Nephron (organoid): ENCODE data around the gene CHMP1A.

Source experiments
- H3K27ac Mint-ChIP-seq, 3 experiments: 2 replicates each; pipeline ENCODE4 v1.8.0; 2020; ENCODE audit warnings: mixed read lengths in 3 of 3, mild to moderate bottlenecking in 2 of 3, moderate library complexity in 1 of 3
- H3K27me3 Mint-ChIP-seq: 2 replicates; pipeline ENCODE4 v1.8.0; 2021; ENCODE audit warnings: low read depth, mild to moderate bottlenecking, moderate library complexity, mixed read lengths
- H3K36me3 Mint-ChIP-seq: 2 replicates; pipeline ENCODE4 v1.8.0; 2020; ENCODE audit warnings: low read depth, mixed read lengths
- H3K4me1 Mint-ChIP-seq: 2 replicates; pipeline ENCODE4 v1.8.0; 2020; ENCODE audit warnings: mixed read lengths
- H3K4me3 Mint-ChIP-seq, 3 experiments: 2 replicates each; pipeline ENCODE4 v1.8.0; 2020; ENCODE audit warnings: mild to moderate bottlenecking in 3 of 3, mixed read lengths in 3 of 3, moderate library complexity in 2 of 3
- H3K9me3 Mint-ChIP-seq: 2 replicates; pipeline ENCODE4 v1.8.0; 2020; ENCODE audit warnings: mixed read lengths
- TF ChIP-seq, protein P1 (sequence below), 3 experiments: fragments of 200-600 bp; sonication (generic); IDR thresholded peaks; one replicate each; pipeline ENCODE4 v1.5.0; 2021; ENCODE audit warnings: antibody characterized with exemption in 3 of 3; ENCODE audit not compliant: unreplicated experiment in 3 of 3

CHMP1A gene

GRCh38 chr16:89600956-89601355, 56.6 kb downstream of the CHMP1A start:
- TF ChIP-seq, protein P1, sequence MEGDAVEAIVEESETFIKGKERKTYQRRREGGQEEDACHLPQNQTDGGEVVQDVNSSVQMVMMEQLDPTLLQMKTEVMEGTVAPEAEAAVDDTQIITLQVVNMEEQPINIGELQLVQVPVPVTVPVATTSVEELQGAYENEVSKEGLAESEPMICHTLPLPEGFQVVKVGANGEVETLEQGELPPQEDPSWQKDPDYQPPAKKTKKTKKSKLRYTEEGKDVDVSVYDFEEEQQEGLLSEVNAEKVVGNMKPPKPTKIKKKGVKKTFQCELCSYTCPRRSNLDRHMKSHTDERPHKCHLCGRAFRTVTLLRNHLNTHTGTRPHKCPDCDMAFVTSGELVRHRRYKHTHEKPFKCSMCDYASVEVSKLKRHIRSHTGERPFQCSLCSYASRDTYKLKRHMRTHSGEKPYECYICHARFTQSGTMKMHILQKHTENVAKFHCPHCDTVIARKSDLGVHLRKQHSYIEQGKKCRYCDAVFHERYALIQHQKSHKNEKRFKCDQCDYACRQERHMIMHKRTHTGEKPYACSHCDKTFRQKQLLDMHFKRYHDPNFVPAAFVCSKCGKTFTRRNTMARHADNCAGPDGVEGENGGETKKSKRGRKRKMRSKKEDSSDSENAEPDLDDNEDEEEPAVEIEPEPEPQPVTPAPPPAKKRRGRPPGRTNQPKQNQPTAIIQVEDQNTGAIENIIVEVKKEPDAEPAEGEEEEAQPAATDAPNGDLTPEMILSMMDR (IDR thresholded peaks at IDR 0.05; ENCODE audit: unreplicated experiment in 3 of 3): no peak
- H3K36me3 Mint-ChIP-seq: no peaks in the 10 kb centered on the region
- H3K9me3 Mint-ChIP-seq: no peaks in the 10 kb centered on the region
- peaks cover 7% of the 10 kb centered on the region for H3K27me3 Mint-ChIP-seq
- H3K27ac Mint-ChIP-seq: no peak overlapping the region
- no peak overlapping the region for H3K4me3 Mint-ChIP-seq
- H3K4me1 Mint-ChIP-seq: peaks cover 6% of the 10 kb centered on the region

GRCh38 chr16:89600427-89600826, 57.1 kb downstream of the CHMP1A start:
- Mint-ChIP-seq H3K4me1 (peaks cover 6% of the 10 kb centered on the region), H3K27ac (peak overlapping the region in 1 of 3 experiments; percentile 11), H3K27me3 (peaks cover 7% of the 10 kb centered on the region), H3K4me3 (no peak overlapping the region), H3K36me3 (no peaks in the 10 kb centered on the region), H3K9me3 (no peaks in the 10 kb centered on the region)
- TF ChIP-seq, protein P1 (IDR thresholded peaks at IDR 0.05; ENCODE audit: unreplicated experiment in 3 of 3): no peak

DNA sequence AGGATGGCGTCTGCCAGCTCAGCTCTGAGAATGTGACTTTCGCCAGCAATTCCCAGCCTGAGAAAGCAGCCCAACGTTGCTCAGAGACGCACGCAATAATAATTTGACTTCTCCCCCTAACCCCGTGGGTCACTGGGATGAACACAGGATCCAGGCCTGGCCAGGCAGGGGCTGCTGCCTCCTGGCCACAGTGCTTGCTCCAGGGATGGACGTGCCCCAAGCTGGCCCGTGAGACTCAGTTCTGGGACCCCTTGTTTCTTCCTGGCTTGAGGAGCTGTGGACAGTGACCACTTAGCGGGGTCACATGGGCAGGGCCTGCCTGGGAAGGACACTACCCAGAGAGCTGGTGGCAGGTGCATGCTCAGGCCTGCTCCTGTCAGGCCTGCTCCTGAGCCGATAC, 57.6 kb downstream of the CHMP1A start:
- H3K4me3 Mint-ChIP-seq: no peak overlapping the region

GRCh38 chr16:89599451-89599858, 58.1 kb downstream of the CHMP1A start:
- TF ChIP-seq, protein P1 (IDR thresholded peaks at IDR 0.05; ENCODE audit: unreplicated experiment in 3 of 3): peak in 2 of 3 experiments; percentile 9 to 19
- Mint-ChIP-seq H3K4me3 (no peak overlapping the region), H3K27ac (no peak overlapping the region), H3K9me3 (no peaks in the 10 kb centered on the region), H3K27me3 (peaks cover 7% of the 10 kb centered on the region), H3K36me3 (no peaks in the 10 kb centered on the region), H3K4me1 (peaks cover 6% of the 10 kb centered on the region)

More for the DNA sequence above, 57.6 kb downstream of the CHMP1A start:
- H3K27me3 Mint-ChIP-seq: peaks cover 7% of the 10 kb centered on the region
- H3K4me1 Mint-ChIP-seq: peaks cover 6% of the 10 kb centered on the region
- H3K27ac Mint-ChIP-seq: no peak overlapping the region
- no peaks in the 10 kb centered on the region for H3K9me3 Mint-ChIP-seq
- H3K36me3 Mint-ChIP-seq: no peaks in the 10 kb centered on the region
- TF ChIP-seq, protein P1 (IDR thresholded peaks at IDR 0.05; ENCODE audit: unreplicated experiment in 3 of 3): no peak

- Mint-ChIP-seq H3K4me1 (peaks cover 5% of the 10 kb centered on the region), H3K27ac (no peak overlapping the region), H3K36me3 (no peaks in the 10 kb centered on the region), H3K4me3 (no peak overlapping the region), H3K27me3 (peaks cover 7% of the 10 kb centered on the region), H3K9me3 (no peaks in the 10 kb centered on the region)
- TF ChIP-seq, protein P1 (IDR thresholded peaks at IDR 0.05; ENCODE audit: unreplicated experiment in 3 of 3): no peak
Measured at GRCh38 chr16:89598199-89598598, 59.3 kb downstream of the CHMP1A start.

GRCh38 chr16:89596957-89597649, 60.4 kb downstream of the CHMP1A start:
- Mint-ChIP-seq H3K4me3 (no peak overlapping the region), H3K27ac (no peak overlapping the region), H3K4me1 (no peaks in the 10 kb centered on the region), H3K36me3 (no peaks in the 10 kb centered on the region), H3K27me3 (peaks cover 4% of the 10 kb centered on the region), H3K9me3 (no peaks in the 10 kb centered on the region)
- TF ChIP-seq, protein P1 (IDR thresholded peaks at IDR 0.05; ENCODE audit: unreplicated experiment in 3 of 3): no peak
